WTC11 (cell line): ENCODE measurements around the gene ARPC2. TPM values are rescaled to one million over a fixed set of nuclear protein-coding genes. Genes with fewer than 3 reads are reported as not detected.

Experiments used
- ATAC-seq: fragments of 200-7000 bp; cut with Tn5 transposase; 2 replicates; pipeline ENCODE4 v1.10.0; 2021; ENCODE audit warnings: mild to moderate bottlenecking, moderate library complexity
- CTCF ChIA-PET: fragments of 300-600 bp; sonication (Branson Sonifier 250); formaldehyde crosslinking; loops from one replicate; lab custom pipeline; 2021; ENCODE audit warnings: antibody characterized with exemption; lab: Charles Lee
- POLR2A ChIA-PET: fragments of 350-600 bp; sonication (Branson Sonifier 250); formaldehyde crosslinking; loops from one replicate; lab custom pipeline; 2021; ENCODE audit warnings: antibody characterized with exemption; lab: Charles Lee
- DNase-seq: peaks from one replicate; pipeline ENCODE4 v3.0.0; 2021; ENCODE audit warnings: low spot score
- H3K27ac Mint-ChIP-seq: 2 replicates; pipeline ENCODE4 v1.8.0; 2021; ENCODE audit warnings: mixed read lengths
- H3K27me3 Mint-ChIP-seq: 2 replicates; pipeline ENCODE4 v1.8.0; 2021; ENCODE audit warnings: low read depth, mild to moderate bottlenecking, moderate library complexity, mixed read lengths
- H3K36me3 Mint-ChIP-seq: 2 replicates; pipeline ENCODE4 v1.8.0; 2021; ENCODE audit warnings: mixed read lengths
- H3K4me1 Mint-ChIP-seq: 2 replicates; pipeline ENCODE4 v1.8.0; 2022; ENCODE audit warnings: mixed read lengths
- H3K4me3 Mint-ChIP-seq: 2 replicates; pipeline ENCODE4 v1.8.0; 2021; ENCODE audit warnings: mild to moderate bottlenecking, moderate library complexity, mixed read lengths
- H3K9me3 Mint-ChIP-seq: 2 replicates; pipeline ENCODE4 v1.8.0; 2021; ENCODE audit warnings: mixed read lengths
- E2F4 ChIP-seq: sonication (generic); formaldehyde crosslinking; IDR thresholded peaks from 2 replicates; pipeline ENCODE4 v1.8.1; 2022; ENCODE audit warnings: low read depth, mild to moderate bottlenecking, moderate library complexity, missing genetic modification reagents, borderline replicate concordance
- FOXP1 ChIP-seq: sonication (generic); formaldehyde crosslinking; IDR thresholded peaks from 2 replicates; pipeline ENCODE4 v1.8.0; 2022; ENCODE audit warnings: missing genetic modification reagents, mild to moderate bottlenecking, moderate library complexity, borderline replicate concordance
- GABPB1 ChIP-seq: sonication (generic); formaldehyde crosslinking; IDR thresholded peaks from 2 replicates; pipeline ENCODE4 v1.8.1; 2023; ENCODE audit warnings: mild to moderate bottlenecking, missing genetic modification reagents
- HMGA2 ChIP-seq: fragments of 250-450 bp; sonication (Bioruptor Pico); IDR thresholded peaks from 2 replicates; pipeline ENCODE4 v1.4.0; 2021; ENCODE audit warnings: mild to moderate bottlenecking, moderate library complexity
- IRF2 ChIP-seq: sonication (generic); formaldehyde crosslinking; IDR thresholded peaks from 2 replicates; pipeline ENCODE4 v1.8.0; 2022; ENCODE audit warnings: low read depth, missing genetic modification reagents, borderline replicate concordance
- JUN ChIP-seq: sonication (generic); formaldehyde crosslinking; IDR thresholded peaks from 2 replicates; pipeline ENCODE4 v1.8.0; 2023; ENCODE audit warnings: mild to moderate bottlenecking, missing genetic modification reagents
- KAT7 ChIP-seq: sonication (generic); formaldehyde crosslinking; IDR thresholded peaks from 2 replicates; pipeline ENCODE4 v1.8.1; 2023; ENCODE audit warnings: missing genetic modification reagents, mild to moderate bottlenecking, borderline replicate concordance
- PRRX2 ChIP-seq: fragments of 250-450 bp; sonication (Bioruptor Pico); IDR thresholded peaks from 2 replicates; pipeline ENCODE4 v1.8.0; 2021; ENCODE audit warnings: mild to moderate bottlenecking
- RORB ChIP-seq: fragments of 250-450 bp; sonication (Bioruptor Pico); IDR thresholded peaks from 2 replicates; pipeline ENCODE4 v1.9.0; 2021; ENCODE audit warnings: mild to moderate bottlenecking
- TCF7 ChIP-seq: sonication (generic); formaldehyde crosslinking; IDR thresholded peaks from 2 replicates; pipeline ENCODE4 v1.8.0; 2022; ENCODE audit warnings: mild to moderate bottlenecking, low read depth, missing genetic modification reagents, moderate library complexity
- total RNA-seq: library from RNA; stranded (reverse); gene quantifications from 3 replicates; pipeline ENCODE4 v1.2.3, GENCODE V29; 2021
- TF ChIP-seq, protein P1 (sequence below): fragments of 250-450 bp; sonication (Bioruptor Pico); IDR thresholded peaks from 2 replicates; pipeline ENCODE4 v1.8.0; 2021; ENCODE audit warnings: mild to moderate bottlenecking
- TF ChIP-seq, protein P2 (sequence below): sonication (generic); formaldehyde crosslinking; IDR thresholded peaks from 2 replicates; pipeline ENCODE4 v1.8.1; 2023; ENCODE audit warnings: mild to moderate bottlenecking, missing genetic modification reagents, moderate library complexity
- TF ChIP-seq, protein P3 (sequence below): sonication (generic); formaldehyde crosslinking; IDR thresholded peaks from 2 replicates; pipeline ENCODE4 v1.8.1; 2023; ENCODE audit warnings: mild to moderate bottlenecking, missing genetic modification reagents, borderline replicate concordance
- TF ChIP-seq, protein P4 (sequence below): sonication (generic); formaldehyde crosslinking; IDR thresholded peaks from 2 replicates; pipeline ENCODE4 v1.8.0; 2022; ENCODE audit warnings: mild to moderate bottlenecking, missing genetic modification reagents

ARPC2 gene
- total RNA-seq, 1 experiment from 2014 or later: 184 TPM

DNA sequence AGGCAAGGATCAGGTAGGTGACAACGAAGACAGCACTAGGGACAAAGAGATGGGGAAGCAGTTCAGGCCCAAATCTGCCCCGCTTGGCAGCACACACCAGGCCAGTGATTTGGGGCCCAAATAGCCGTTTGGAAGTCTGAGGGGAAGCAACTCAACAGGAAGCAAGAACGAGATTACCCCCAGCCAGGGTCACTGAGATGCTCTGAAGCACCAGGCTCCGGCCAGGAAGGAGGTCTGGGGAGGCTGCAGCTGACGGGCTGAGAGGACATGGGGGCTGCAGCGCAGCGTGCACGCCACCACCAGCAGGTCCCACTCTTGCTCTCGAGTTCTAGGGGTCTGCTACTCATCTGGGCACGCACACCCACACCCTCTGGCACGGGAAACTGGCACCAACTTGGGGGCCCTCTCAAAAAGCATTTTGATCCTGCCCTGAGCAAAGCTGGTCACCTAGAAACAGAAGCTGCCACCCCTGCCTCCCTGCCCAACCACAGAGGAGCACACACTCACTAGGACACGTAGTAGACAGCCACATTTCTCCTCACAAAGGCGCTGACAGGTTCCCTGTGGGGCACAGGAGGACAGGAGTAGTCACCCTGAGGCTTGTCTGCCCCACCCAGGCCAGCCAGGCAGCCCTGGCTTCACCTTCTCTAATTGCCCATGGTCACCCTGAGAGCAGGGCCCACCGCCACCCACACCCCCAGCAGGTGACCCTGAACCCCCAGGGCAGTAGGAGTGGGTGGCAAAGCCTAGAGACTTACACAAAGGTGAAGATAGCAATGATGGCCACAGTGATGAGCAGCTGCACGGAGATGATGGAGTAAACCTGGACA lies 61.8 kb downstream of the ARPC2 start (continued):
- TF ChIP-seq, protein P1, sequence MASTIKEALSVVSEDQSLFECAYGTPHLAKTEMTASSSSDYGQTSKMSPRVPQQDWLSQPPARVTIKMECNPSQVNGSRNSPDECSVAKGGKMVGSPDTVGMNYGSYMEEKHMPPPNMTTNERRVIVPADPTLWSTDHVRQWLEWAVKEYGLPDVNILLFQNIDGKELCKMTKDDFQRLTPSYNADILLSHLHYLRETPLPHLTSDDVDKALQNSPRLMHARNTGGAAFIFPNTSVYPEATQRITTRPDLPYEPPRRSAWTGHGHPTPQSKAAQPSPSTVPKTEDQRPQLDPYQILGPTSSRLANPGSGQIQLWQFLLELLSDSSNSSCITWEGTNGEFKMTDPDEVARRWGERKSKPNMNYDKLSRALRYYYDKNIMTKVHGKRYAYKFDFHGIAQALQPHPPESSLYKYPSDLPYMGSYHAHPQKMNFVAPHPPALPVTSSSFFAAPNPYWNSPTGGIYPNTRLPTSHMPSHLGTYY: no peak
- TF ChIP-seq, protein P2, sequence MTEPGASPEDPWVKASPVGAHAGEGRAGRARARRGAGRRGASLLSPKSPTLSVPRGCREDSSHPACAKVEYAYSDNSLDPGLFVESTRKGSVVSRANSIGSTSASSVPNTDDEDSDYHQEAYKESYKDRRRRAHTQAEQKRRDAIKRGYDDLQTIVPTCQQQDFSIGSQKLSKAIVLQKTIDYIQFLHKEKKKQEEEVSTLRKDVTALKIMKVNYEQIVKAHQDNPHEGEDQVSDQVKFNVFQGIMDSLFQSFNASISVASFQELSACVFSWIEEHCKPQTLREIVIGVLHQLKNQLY (CRISPR knock-in tag): no peak
- TF ChIP-seq FOXP1 (no peak), GABPB1 (CRISPR knock-in tag) (no peak), RORB (no peak), PRRX2 (CRISPR knock-in tag) (no peak)
- TF ChIP-seq, all 79 proteins: peak for 0

DNA sequence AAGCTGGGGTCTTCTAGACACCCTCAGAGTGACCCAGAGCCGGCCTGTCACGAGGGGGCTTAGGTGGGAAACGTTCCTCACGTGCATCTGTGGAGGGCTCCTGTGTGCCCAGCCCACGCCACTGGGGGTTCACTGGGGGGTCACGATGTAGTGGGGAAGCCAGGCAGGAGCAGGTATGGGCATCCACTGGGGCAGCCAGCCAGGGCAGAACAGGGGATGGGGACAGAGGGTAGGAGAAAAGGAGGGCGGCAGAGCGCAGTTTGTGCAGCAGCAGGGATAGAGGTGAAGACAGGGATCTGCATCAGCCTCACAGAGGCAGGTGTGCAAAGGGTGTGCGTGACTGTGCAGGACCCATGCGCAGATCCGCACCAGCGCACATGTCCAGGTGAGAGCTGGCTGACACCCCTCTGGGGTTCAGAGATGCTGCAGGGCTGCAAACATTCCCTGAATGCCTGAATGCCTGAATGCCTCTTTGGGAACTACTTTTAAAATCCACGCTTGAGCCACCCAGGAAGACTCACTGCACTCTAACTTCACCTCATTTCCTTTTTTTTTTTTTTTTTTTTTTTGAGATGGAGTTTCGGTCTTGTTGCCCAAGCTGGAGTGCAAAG lies 63.4 kb downstream of the ARPC2 start:
- Mint-ChIP-seq H3K27ac (no peak overlapping the region; the same call in 1 of the 2 replicates), H3K36me3 (peaks cover 4% of the 10 kb centered on the region; the same call in 1 of the 2 replicates), H3K27me3 (no peaks in the 10 kb centered on the region), H3K4me3 (no peak overlapping the region), H3K4me1 (no peaks in the 10 kb centered on the region; the same call in 1 of the 2 replicates), H3K9me3 (no peaks in the 10 kb centered on the region)
- ChIA-PET POLR2A (no interaction called here), CTCF (interaction anchor here (0.6 kb wide), 1 partner anchor 317 kb away, joined by 3 read pairs; no protein-coding TSS in a partner anchor)
- ATAC-seq (no peak), DNase-seq (no peak)
- TF ChIP-seq E2F4 (CRISPR knock-in tag): no peak
- TF ChIP-seq, protein P3, sequence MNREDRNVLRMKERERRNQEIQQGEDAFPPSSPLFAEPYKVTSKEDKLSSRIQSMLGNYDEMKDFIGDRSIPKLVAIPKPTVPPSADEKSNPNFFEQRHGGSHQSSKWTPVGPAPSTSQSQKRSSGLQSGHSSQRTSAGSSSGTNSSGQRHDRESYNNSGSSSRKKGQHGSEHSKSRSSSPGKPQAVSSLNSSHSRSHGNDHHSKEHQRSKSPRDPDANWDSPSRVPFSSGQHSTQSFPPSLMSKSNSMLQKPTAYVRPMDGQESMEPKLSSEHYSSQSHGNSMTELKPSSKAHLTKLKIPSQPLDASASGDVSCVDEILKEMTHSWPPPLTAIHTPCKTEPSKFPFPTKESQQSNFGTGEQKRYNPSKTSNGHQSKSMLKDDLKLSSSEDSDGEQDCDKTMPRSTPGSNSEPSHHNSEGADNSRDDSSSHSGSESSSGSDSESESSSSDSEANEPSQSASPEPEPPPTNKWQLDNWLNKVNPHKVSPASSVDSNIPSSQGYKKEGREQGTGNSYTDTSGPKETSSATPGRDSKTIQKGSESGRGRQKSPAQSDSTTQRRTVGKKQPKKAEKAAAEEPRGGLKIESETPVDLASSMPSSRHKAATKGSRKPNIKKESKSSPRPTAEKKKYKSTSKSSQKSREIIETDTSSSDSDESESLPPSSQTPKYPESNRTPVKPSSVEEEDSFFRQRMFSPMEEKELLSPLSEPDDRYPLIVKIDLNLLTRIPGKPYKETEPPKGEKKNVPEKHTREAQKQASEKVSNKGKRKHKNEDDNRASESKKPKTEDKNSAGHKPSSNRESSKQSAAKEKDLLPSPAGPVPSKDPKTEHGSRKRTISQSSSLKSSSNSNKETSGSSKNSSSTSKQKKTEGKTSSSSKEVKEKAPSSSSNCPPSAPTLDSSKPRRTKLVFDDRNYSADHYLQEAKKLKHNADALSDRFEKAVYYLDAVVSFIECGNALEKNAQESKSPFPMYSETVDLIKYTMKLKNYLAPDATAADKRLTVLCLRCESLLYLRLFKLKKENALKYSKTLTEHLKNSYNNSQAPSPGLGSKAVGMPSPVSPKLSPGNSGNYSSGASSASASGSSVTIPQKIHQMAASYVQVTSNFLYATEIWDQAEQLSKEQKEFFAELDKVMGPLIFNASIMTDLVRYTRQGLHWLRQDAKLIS (CRISPR knock-in tag): no peak
- TF ChIP-seq IRF2 (CRISPR knock-in tag): no peak
- TF ChIP-seq TCF7 (CRISPR knock-in tag): no peak
- TF ChIP-seq JUN (CRISPR knock-in tag): no peak
- TF ChIP-seq HMGA2 (CRISPR knock-in tag): no peak
- TF ChIP-seq, protein P2 (CRISPR knock-in tag): no peak
- TF ChIP-seq KAT7 (CRISPR knock-in tag): no peak
- TF ChIP-seq, protein P4, sequence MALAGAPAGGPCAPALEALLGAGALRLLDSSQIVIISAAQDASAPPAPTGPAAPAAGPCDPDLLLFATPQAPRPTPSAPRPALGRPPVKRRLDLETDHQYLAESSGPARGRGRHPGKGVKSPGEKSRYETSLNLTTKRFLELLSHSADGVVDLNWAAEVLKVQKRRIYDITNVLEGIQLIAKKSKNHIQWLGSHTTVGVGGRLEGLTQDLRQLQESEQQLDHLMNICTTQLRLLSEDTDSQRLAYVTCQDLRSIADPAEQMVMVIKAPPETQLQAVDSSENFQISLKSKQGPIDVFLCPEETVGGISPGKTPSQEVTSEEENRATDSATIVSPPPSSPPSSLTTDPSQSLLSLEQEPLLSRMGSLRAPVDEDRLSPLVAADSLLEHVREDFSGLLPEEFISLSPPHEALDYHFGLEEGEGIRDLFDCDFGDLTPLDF: no peak
